ENCODE results near the gene TANC1. TPM values are rescaled to one million over a fixed set of nuclear protein-coding genes. Genes with fewer than 3 reads are reported as not detected.

TANC1 gene
- total and polyA plus RNA-seq, 2 of the 4 experiments (the other 2 are of a cell fraction): 10.2 to 12.9 TPM

- TF ChIP-seq POLR2A (IDR thresholded peaks at IDR 0.05; ENCODE audit: low read depth, low read length) (no peak), RAD21 (IDR thresholded peaks at IDR 0.05; ENCODE audit: low read length) (no peak), MAZ (IDR thresholded peaks at IDR 0.05; ENCODE audit: borderline replicate concordance, low read depth, low read length) (no peak), RFX5 (IDR thresholded peaks at IDR 0.05; ENCODE audit: low read depth, low read length) (no peak), FOS (IDR thresholded peaks at IDR 0.05; ENCODE audit: low read depth, low read length) (no peak), MXI1 (IDR thresholded peaks at IDR 0.05; ENCODE audit: borderline replicate concordance, low read depth, low read length) (no peak), SMC3 (IDR thresholded peaks at IDR 0.05; ENCODE audit: low read depth, low read length) (no peak), USF2 (IDR thresholded peaks at IDR 0.05; ENCODE audit: low read depth, low read length) (no peak), MAFK (IDR thresholded peaks at IDR 0.05; ENCODE audit: low read depth, low read length) (no peak)
- TF ChIP-seq, protein P1, sequence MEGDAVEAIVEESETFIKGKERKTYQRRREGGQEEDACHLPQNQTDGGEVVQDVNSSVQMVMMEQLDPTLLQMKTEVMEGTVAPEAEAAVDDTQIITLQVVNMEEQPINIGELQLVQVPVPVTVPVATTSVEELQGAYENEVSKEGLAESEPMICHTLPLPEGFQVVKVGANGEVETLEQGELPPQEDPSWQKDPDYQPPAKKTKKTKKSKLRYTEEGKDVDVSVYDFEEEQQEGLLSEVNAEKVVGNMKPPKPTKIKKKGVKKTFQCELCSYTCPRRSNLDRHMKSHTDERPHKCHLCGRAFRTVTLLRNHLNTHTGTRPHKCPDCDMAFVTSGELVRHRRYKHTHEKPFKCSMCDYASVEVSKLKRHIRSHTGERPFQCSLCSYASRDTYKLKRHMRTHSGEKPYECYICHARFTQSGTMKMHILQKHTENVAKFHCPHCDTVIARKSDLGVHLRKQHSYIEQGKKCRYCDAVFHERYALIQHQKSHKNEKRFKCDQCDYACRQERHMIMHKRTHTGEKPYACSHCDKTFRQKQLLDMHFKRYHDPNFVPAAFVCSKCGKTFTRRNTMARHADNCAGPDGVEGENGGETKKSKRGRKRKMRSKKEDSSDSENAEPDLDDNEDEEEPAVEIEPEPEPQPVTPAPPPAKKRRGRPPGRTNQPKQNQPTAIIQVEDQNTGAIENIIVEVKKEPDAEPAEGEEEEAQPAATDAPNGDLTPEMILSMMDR (conservative IDR thresholded peaks at IDR 0.05; ENCODE audit: low read depth, low read length): no peak
- no peak overlapping the region for H3K4me3 ChIP-seq (ENCODE audit: insufficient read depth, low read depth, low read length)
- BruUV-seq (replicated peaks): no TSS peak
- in situ Hi-C loops (cut with MboI; ENCODE audit: low sequenced_read_pairs): no loop called here
- no CpG with 5 or more reads among the region's 1 CpG for WGBS, 2 experiments (ENCODE audit: extremely low coverage in 2 of 2, insufficient read length in 1 of 2)
- no peak overlapping the region for H3K9ac ChIP-seq (ENCODE audit: low read depth, low read length)
- dilution Hi-C loops (cut with HindIII; ENCODE audit: low sequenced_read_pairs, unreplicated experiment): no loop called here
- CTCF ChIA-PET: no interaction called here
- no peak overlapping the region for H4K5ac ChIP-seq (ENCODE audit: low read depth, low read length)
- intact Hi-C loops (cut with micrococcal nuclease): loop anchor here (10.0 kb wide), 1 partner anchor 514 kb away; the partner anchor contains the start of gene MARCHF7
- peaks cover 3 to 18% of the 10 kb centered on the region in 2 experiments; a peak in 3 of 4 replicates for H3K79me1 ChIP-seq (ENCODE audit: low read depth in 1 of 2, low read length in 2 of 2)
- no peak overlapping the region for H3K18ac ChIP-seq (ENCODE audit: low read depth, low read length)
- no peak overlapping the region for H2AFZ ChIP-seq (replicated peaks; ENCODE audit: low read length, poor library complexity)
- H4K91ac ChIP-seq (ENCODE audit: insufficient read depth, low read depth, low read length): no peak overlapping the region
- H2BK5ac ChIP-seq (ENCODE audit: low read depth, low read length, poor library complexity, severe bottlenecking): no peak overlapping the region
- no peaks in the 10 kb centered on the region for H3K9me3 ChIP-seq (ENCODE audit: control insufficient read depth, insufficient read depth, low read length)
- no peak overlapping the region for H3K27ac ChIP-seq (ENCODE audit: insufficient read depth, low read length)
- ATAC-seq (ENCODE audit: low read depth) (no peak), DNase-seq (peak; percentile 51)
- no peak overlapping the region for H2BK120ac ChIP-seq (ENCODE audit: low read depth, low read length)
- no peaks in the 10 kb centered on the region for H3K27me3 ChIP-seq (ENCODE audit: control insufficient read depth, insufficient read depth, low read length)
- no peak overlapping the region for H3K23ac ChIP-seq (ENCODE audit: low read depth, low read length)
- no peak overlapping the region for H2BK20ac ChIP-seq (ENCODE audit: low read depth, low read length)
- no peak overlapping the region for H3K14ac ChIP-seq (replicated peaks; ENCODE audit: low read depth, low read length)
- peaks cover 33% of the 10 kb centered on the region for H3K9me1 ChIP-seq (ENCODE audit: insufficient read depth, low read length)
- H2AK5ac ChIP-seq (ENCODE audit: low read depth, low read length): no peak overlapping the region
- no peak overlapping the region for H4K8ac ChIP-seq (ENCODE audit: low read depth in 2 of 2, low read length in 2 of 2)
- H3K4me1 ChIP-seq (ENCODE audit: control insufficient read depth, insufficient read depth, low read length): peaks cover 13% of the 10 kb centered on the region
- H2BK15ac ChIP-seq (ENCODE audit: low read depth, low read length): no peak overlapping the region
- no peak overlapping the region for H3K4ac ChIP-seq (ENCODE audit: low read depth, low read length)
- H3K4me2 ChIP-seq (ENCODE audit: low read depth, low read length): no peak overlapping the region
- H3K56ac ChIP-seq (ENCODE audit: extremely low read depth, insufficient read depth, low read length): no peak overlapping the region
- H3K36me3 ChIP-seq (ENCODE audit: control insufficient read depth, insufficient read depth, low read length): peaks cover 24% of the 10 kb centered on the region
- peaks cover 8% of the 10 kb centered on the region; the same call in 1 of the 2 replicates for H4K20me1 ChIP-seq (ENCODE audit: insufficient read depth, low read length)
- no peak overlapping the region for H2AK9ac ChIP-seq (replicated peaks; ENCODE audit: low read depth, low read length, poor library complexity)
- POLR2A ChIA-PET (ENCODE audit: unreplicated experiment): no interaction called here
These were observed 232.1 kb downstream of the TANC1 start for GRCh38 chr2:159200498-159200897.

Data from IMR-90 (cell line).